WI38 (cell line): Measurements from ENCODE around the gene WNT8B.

Experiments
- H3K4me3 ChIP-seq: 2 replicates; pipeline ENCODE4 v1.5.1; 2011; ENCODE audit warnings: low read depth, mild to moderate bottlenecking, control low read depth, low read length
- TF ChIP-seq, protein P1 (sequence below): IDR thresholded peaks from 2 replicates; pipeline ENCODE4 v1.5.1; 2012; ENCODE audit warnings: low read depth, mild to moderate bottlenecking, control low read depth, low read length

Gene WNT8B, protein sequence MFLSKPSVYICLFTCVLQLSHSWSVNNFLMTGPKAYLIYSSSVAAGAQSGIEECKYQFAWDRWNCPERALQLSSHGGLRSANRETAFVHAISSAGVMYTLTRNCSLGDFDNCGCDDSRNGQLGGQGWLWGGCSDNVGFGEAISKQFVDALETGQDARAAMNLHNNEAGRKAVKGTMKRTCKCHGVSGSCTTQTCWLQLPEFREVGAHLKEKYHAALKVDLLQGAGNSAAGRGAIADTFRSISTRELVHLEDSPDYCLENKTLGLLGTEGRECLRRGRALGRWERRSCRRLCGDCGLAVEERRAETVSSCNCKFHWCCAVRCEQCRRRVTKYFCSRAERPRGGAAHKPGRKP

GRCh38 chr10:100462709-100463108 is at the start of gene WNT8B:
WNT8B (plus strand) TSS chr10:100463009; CDS start chr10:100463169, 160 bp downstream.
- TF ChIP-seq, protein P1, sequence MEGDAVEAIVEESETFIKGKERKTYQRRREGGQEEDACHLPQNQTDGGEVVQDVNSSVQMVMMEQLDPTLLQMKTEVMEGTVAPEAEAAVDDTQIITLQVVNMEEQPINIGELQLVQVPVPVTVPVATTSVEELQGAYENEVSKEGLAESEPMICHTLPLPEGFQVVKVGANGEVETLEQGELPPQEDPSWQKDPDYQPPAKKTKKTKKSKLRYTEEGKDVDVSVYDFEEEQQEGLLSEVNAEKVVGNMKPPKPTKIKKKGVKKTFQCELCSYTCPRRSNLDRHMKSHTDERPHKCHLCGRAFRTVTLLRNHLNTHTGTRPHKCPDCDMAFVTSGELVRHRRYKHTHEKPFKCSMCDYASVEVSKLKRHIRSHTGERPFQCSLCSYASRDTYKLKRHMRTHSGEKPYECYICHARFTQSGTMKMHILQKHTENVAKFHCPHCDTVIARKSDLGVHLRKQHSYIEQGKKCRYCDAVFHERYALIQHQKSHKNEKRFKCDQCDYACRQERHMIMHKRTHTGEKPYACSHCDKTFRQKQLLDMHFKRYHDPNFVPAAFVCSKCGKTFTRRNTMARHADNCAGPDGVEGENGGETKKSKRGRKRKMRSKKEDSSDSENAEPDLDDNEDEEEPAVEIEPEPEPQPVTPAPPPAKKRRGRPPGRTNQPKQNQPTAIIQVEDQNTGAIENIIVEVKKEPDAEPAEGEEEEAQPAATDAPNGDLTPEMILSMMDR, result no peak
- no peak within 1 kb of the TSS for H3K4me3 ChIP-seq

DNA sequence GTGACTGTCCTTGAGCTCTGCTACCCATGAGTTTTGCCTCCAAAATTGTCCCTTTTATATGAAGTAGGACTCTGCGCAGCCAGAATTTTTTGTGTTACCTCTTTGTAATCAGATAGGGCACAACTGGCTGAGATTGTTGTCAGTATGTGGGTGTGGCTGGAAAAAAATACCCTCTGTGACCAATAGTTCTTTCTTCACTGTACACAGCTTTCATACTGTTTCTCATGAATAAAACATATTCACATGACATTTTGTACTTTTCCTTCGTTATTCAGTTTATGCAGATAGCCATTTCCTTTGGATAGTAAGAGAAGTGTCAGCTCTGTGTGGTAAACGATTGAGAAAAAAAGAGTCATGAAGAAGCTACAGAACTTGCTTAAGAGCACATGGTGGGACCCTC is 49.6 kb upstream of the WNT8B start:
- no peak overlapping the region for H3K4me3 ChIP-seq
- TF ChIP-seq, protein P1, result no peak

DNA sequence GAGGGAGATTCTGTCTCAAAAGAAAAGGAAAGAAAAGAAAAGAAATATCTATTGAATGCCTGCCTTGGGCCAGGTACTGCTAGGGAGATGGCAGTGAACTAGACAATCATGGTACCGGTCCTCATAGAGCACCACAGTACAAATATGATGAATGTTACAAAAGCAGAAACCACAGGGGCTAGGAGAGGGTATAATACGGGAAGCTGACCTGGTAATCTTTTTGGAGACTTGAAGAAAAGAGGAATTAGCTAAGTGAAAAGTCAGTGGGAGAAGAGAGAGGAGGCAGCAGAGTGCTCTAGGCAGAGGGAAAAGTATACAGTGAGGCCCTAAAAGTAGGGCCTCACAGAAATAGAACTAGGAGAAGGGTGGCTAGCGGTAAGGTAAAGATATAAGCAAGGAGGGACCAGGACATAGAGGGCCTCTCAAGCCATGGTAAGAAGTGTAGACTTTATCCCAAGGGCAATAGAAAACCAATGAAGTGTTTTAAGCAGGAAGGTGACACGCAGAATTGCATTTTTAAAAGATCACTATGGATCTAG is 42.8 kb upstream of the WNT8B start:
- TF ChIP-seq, protein P1, result no peak
- no peak overlapping the region for H3K4me3 ChIP-seq

DNA sequence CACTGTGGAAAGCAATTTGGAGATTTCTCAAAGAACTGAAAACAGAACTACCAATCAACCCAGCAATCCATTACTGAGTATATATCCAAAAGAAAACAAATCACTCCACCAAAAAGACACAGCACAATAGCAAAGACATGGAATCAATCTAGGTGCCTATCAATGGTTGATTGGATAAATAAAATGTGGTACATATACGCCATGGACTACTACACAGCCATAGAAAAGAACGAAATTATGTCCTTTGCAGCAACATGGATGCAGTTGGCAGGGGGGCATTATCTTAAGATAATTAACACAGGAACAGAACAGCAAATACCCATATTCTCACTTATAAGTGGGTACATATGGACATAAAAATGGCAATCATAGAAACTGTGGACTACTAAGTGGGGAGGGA is 35.4 kb upstream of the WNT8B start:
- TF ChIP-seq, protein P1, result no peak
- no peak overlapping the region for H3K4me3 ChIP-seq

DNA sequence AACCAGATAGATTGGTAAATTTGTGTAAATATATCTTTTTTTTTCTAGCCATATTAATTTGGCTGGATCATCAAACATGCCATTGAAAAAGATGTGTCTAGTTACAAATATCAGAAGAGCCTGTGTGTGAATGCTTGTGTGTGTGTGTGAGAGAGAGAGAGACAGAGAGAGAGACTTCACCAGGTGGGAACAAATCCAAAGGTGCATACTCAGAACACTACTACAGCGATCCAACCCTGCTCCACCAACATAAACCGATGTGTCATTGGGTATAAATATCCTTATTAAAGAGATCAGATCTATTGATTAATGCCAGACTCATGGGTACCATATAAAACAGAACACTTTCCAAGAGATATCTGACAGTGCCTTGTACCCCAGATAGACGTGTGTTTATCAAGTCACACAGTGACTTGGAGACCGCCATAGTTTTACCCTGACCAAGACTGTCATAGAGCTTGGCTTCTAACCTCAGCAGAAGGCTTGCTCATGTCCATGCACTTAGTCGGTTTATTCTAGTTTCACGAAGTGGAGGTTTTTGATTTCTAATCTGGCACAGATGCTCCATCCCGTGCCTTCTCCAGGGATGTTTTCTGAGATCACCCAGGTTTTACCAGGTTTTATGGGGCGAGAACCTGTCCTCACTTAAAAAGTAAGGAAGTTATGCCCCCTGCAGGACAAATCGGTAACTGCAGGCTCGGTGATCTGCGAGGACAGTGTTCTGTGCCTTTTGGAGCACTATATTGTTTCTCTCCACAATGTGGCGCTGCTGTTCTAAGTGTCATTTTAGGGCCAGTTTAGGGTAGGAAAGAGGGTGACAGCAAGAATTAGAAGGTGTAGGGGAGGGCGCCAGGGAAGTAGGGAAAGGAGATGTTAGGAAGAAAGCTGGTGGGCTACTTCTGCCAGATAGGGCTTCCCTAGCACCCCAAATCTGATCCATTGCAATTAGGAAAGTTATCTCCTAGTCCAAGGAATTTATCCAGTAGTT is 29.3 kb upstream of the WNT8B start:
- TF ChIP-seq, protein P1, result peak; percentile 93
- H3K4me3 ChIP-seq, result no peak overlapping the region

GRCh38 chr10:100436255-100436654 is 26.6 kb upstream of the WNT8B start:
- H3K4me3 ChIP-seq, result no peak overlapping the region
- TF ChIP-seq, protein P1, result no peak
